Measurements from ENCODE around the gene SCGB2B2.
A peak's percentile ranks its signal among the peaks of the same experiment; 100 is the strongest.
"Not testable (repeated sequence)": the region's sequence is repeated elsewhere in the genome, so short reads cannot be mapped to it uniquely, and the experiment has no call there.

SCGB2B2 gene

GRCh38 chr19:34669305-34669704, 7.7 kb downstream of the SCGB2B2 start:
- DNase-seq (ENCODE audit: extremely low read depth in 1 of 2, low read depth in 1 of 2) = no peak

- DNase-seq (ENCODE audit: extremely low read depth in 1 of 2, low read depth in 1 of 2) = not testable (repeated sequence)
These were observed 8.3 kb downstream of the SCGB2B2 start for GRCh38 chr19:34668690-34669089.

GRCh38 chr19:34668077-34668689, 8.8 kb downstream of the SCGB2B2 start:
- not testable (repeated sequence) for DNase-seq (ENCODE audit: extremely low read depth in 1 of 2, low read depth in 1 of 2)

GRCh38 chr19:34667349-34668076, 9.4 kb downstream of the SCGB2B2 start:
- no peak for DNase-seq (ENCODE audit: extremely low read depth in 1 of 2, low read depth in 1 of 2)

GRCh38 chr19:34666958-34667265, 10.0 kb downstream of the SCGB2B2 start:
- no peak for DNase-seq (ENCODE audit: extremely low read depth in 1 of 2, low read depth in 1 of 2)

- DNase-seq (ENCODE audit: extremely low read depth in 1 of 2, low read depth in 1 of 2) = no peak
These were observed 10.6 kb downstream of the SCGB2B2 start for GRCh38 chr19:34666200-34666957.

GRCh38 chr19:34665275-34665674, 11.7 kb downstream of the SCGB2B2 start:
- not testable (repeated sequence) for DNase-seq (ENCODE audit: extremely low read depth in 1 of 2, low read depth in 1 of 2)

- no peak for DNase-seq (ENCODE audit: extremely low read depth in 1 of 2, low read depth in 1 of 2)
These were observed 12.1 kb downstream of the SCGB2B2 start for GRCh38 chr19:34664870-34665269.

- no peak for DNase-seq (ENCODE audit: extremely low read depth in 1 of 2, low read depth in 1 of 2)
These were observed 12.8 kb downstream of the SCGB2B2 start for GRCh38 chr19:34664168-34664567.

- DNase-seq (ENCODE audit: extremely low read depth in 1 of 2, low read depth in 1 of 2) = no peak
These were observed 14.0 kb downstream of the SCGB2B2 start for GRCh38 chr19:34662919-34663318.

GRCh38 chr19:34661357-34661756, 15.6 kb downstream of the SCGB2B2 start:
- no peak for DNase-seq (ENCODE audit: extremely low read depth in 1 of 2, low read depth in 1 of 2)

GRCh38 chr19:34655651-34656050, 21.3 kb downstream of the SCGB2B2 start:
- no peak for DNase-seq (ENCODE audit: extremely low read depth in 1 of 2, low read depth in 1 of 2)

- no peak for DNase-seq (ENCODE audit: extremely low read depth in 1 of 2, low read depth in 1 of 2)
These were observed 22.2 kb downstream of the SCGB2B2 start for GRCh38 chr19:34654796-34655195.

GRCh38 chr19:34651747-34652146, 25.2 kb downstream of the SCGB2B2 start:
- no peak for DNase-seq (ENCODE audit: extremely low read depth in 1 of 2, low read depth in 1 of 2)

- no peak for DNase-seq (ENCODE audit: extremely low read depth in 1 of 2, low read depth in 1 of 2)
These were observed 26.9 kb downstream of the SCGB2B2 start for GRCh38 chr19:34649886-34650543.

- no peak for DNase-seq (ENCODE audit: extremely low read depth in 1 of 2, low read depth in 1 of 2)
These were observed 31.4 kb downstream of the SCGB2B2 start for GRCh38 chr19:34645551-34645950.

- DNase-seq (ENCODE audit: extremely low read depth in 1 of 2, low read depth in 1 of 2) = no peak
These were observed 31.9 kb downstream of the SCGB2B2 start for GRCh38 chr19:34644991-34645461.

GRCh38 chr19:34642241-34642640, 34.7 kb downstream of the SCGB2B2 start:
- no peak for DNase-seq (ENCODE audit: extremely low read depth in 1 of 2, low read depth in 1 of 2)

GRCh38 chr19:34639491-34640085, 37.4 kb downstream of the SCGB2B2 start:
- peak; percentile 23 to 57 for DNase-seq (ENCODE audit: extremely low read depth in 1 of 2, low read depth in 1 of 2)

- no peak for DNase-seq (ENCODE audit: extremely low read depth in 1 of 2, low read depth in 1 of 2)
These were observed 43.2 kb downstream of the SCGB2B2 start for GRCh38 chr19:34633802-34634201.
